ENCODE results near the gene STK4. TPM values are rescaled to one million over a fixed set of nuclear protein-coding genes. Genes with fewer than 3 reads are reported as not detected.

STK4 gene
- total RNA-seq, 5 donors from 2014 or later (not counting 1 experiment from before 2014, with no cell fraction given): 244 to 315 (median 271) TPM

- Histone ChIP-seq H3K36me3 (ENCODE audit: control insufficient read depth in 2 of 2, extremely low read depth in 1 of 2, insufficient read depth in 1 of 2, low read length in 1 of 2) (peaks cover 1 to 15% of the 10 kb centered on the region in 2 donors), H3K9me3 (no peaks in the 10 kb centered on the region), H3K4me1 (ENCODE audit: control insufficient read depth in 1 of 2, extremely low read depth in 1 of 2, insufficient read depth in 2 of 2, low read length in 2 of 2) (no peaks in the 10 kb centered on the region), H3K4me3 (ENCODE audit: control insufficient read depth in 1 of 2, extremely low read depth in 1 of 2, low read length in 1 of 2) (no peak overlapping the region), H3K27ac (ENCODE audit: low read length) (no peak overlapping the region), H3K27me3 (replicated peaks in 1 of 2; ENCODE audit: control insufficient read depth in 2 of 2, extremely low read depth in 1 of 2, insufficient read depth in 2 of 2, low read length in 1 of 2) (no peaks in the 10 kb centered on the region)
- no peak for ATAC-seq (replicated peaks in 1 of 4)
- Mint-ChIP-seq H3K27me3 (no peaks in the 10 kb centered on the region), H3K9me3 (no peaks in the 10 kb centered on the region), H3K36me3 (peaks cover 19% of the 10 kb centered on the region), H3K4me3 (no peak overlapping the region), H3K4me1 (no peaks in the 10 kb centered on the region), H3K27ac (no peak overlapping the region)
- CTCF ChIA-PET: no interaction called here
- no peak for DNase-seq
- POLR2A ChIA-PET: no interaction called here
- WGBS (ENCODE audit: insufficient coverage): 97% methylated on average over 4 of the region's 4 CpGs
Measured at GRCh38 chr20:44924541-44924940, 41.8 kb upstream of the STK4 start.

GRCh38 chr20:44928595-44928994 is 37.7 kb upstream of the STK4 start:
- H3K27ac ChIP-seq (ENCODE audit: low read length): no peak overlapping the region
- Mint-ChIP-seq H3K4me3 (no peak overlapping the region), H3K4me1 (no peaks in the 10 kb centered on the region), H3K9me3 (no peaks in the 10 kb centered on the region), H3K27ac (no peak overlapping the region), H3K27me3 (no peaks in the 10 kb centered on the region), H3K36me3 (peaks cover 29% of the 10 kb centered on the region)
- POLR2A ChIA-PET: no interaction called here
- ATAC-seq (replicated peaks in 1 of 4): no peak
- H3K36me3 ChIP-seq (ENCODE audit: control insufficient read depth in 2 of 2, extremely low read depth in 1 of 2, insufficient read depth in 1 of 2, low read length in 1 of 2): peaks cover 2 to 10% of the 10 kb centered on the region in 2 donors
- no peak overlapping the region for H3K4me3 ChIP-seq (ENCODE audit: control insufficient read depth in 1 of 2, extremely low read depth in 1 of 2, low read length in 1 of 2)
- H3K27me3 ChIP-seq (replicated peaks in 1 of 2; ENCODE audit: control insufficient read depth in 2 of 2, extremely low read depth in 1 of 2, insufficient read depth in 2 of 2, low read length in 1 of 2): no peaks in the 10 kb centered on the region
- WGBS (ENCODE audit: insufficient coverage): no CpG with 5 or more reads among the region's 3 CpGs
- H3K4me1 ChIP-seq (ENCODE audit: control insufficient read depth in 1 of 2, extremely low read depth in 1 of 2, insufficient read depth in 2 of 2, low read length in 2 of 2): no peaks in the 10 kb centered on the region
- no peaks in the 10 kb centered on the region for H3K9me3 ChIP-seq
- DNase-seq: no peak
- CTCF ChIA-PET: interaction anchor here in 1 of 2 donors (0.7 kb wide), 2 partner anchors 13 to 136 kb away, joined by 4 to 6 read pairs; no protein-coding TSS in a partner anchor

DNA sequence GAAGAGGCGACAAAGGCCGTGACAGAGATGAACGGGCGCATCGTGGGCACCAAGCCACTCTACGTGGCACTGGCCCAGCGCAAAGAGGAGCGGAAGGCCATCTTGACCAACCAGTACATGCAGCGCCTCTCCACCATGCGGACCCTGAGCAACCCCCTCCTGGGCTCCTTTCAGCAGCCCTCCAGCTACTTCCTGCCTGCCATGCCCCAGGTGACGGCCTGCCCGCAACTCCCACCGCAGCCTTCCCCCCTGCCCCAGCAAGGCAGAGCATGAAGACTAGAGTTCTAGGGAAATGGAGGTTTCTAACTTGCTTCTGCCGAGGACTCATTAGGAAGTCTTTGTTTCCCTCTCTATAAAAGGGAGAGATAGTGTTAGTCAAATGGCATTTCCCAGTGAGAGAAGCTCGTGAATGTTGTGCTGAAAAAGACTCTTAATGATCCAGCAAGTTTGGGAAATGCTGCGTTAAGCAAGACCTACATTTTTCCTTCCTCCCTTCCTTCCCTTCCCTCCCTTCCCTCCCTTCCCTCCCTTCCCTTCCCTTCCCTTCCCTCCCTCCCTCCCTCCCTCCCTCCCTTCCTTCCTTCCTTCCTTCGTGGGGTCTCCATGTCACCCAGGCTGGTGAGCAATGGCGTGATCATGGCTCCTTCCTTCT is 35.7 kb upstream of the STK4 start:
- H3K4me1 Mint-ChIP-seq: no peaks in the 10 kb centered on the region
- ChIA-PET CTCF (no interaction called here), POLR2A (interaction anchor here in 1 of 2 donors (0.6 kb wide), 1 partner anchor 911 kb away, joined by 4 read pairs; no protein-coding TSS in a partner anchor)
- no peak for ATAC-seq (replicated peaks in 1 of 4)
- H3K27me3 Mint-ChIP-seq: no peaks in the 10 kb centered on the region
- H3K4me3 Mint-ChIP-seq: no peak overlapping the region
- Histone ChIP-seq H3K36me3 (ENCODE audit: control insufficient read depth in 2 of 2, extremely low read depth in 1 of 2, insufficient read depth in 1 of 2, low read length in 1 of 2) (peaks cover 7 to 12% of the 10 kb centered on the region in 2 donors), H3K4me3 (ENCODE audit: control insufficient read depth in 1 of 2, extremely low read depth in 1 of 2, low read length in 1 of 2) (no peak overlapping the region), H3K27me3 (replicated peaks in 1 of 2; ENCODE audit: control insufficient read depth in 2 of 2, extremely low read depth in 1 of 2, insufficient read depth in 2 of 2, low read length in 1 of 2) (no peaks in the 10 kb centered on the region), H3K4me1 (ENCODE audit: control insufficient read depth in 1 of 2, extremely low read depth in 1 of 2, insufficient read depth in 2 of 2, low read length in 2 of 2) (no peaks in the 10 kb centered on the region), H3K27ac (ENCODE audit: low read length) (no peak overlapping the region), H3K9me3 (no peaks in the 10 kb centered on the region)
- H3K9me3 Mint-ChIP-seq: no peaks in the 10 kb centered on the region
- no peak overlapping the region for H3K27ac Mint-ChIP-seq
- over 99% methylated on average over 11 of the region's 18 CpGs for WGBS (ENCODE audit: insufficient coverage)
- DNase-seq: no peak
- peaks cover 23% of the 10 kb centered on the region for H3K36me3 Mint-ChIP-seq

GRCh38 chr20:44931911-44932310 is 34.4 kb upstream of the STK4 start:
- 100% methylated on average over 1 of the region's 3 CpGs for WGBS (ENCODE audit: insufficient coverage)
- H3K27ac ChIP-seq (ENCODE audit: low read length): no peak overlapping the region

DNA sequence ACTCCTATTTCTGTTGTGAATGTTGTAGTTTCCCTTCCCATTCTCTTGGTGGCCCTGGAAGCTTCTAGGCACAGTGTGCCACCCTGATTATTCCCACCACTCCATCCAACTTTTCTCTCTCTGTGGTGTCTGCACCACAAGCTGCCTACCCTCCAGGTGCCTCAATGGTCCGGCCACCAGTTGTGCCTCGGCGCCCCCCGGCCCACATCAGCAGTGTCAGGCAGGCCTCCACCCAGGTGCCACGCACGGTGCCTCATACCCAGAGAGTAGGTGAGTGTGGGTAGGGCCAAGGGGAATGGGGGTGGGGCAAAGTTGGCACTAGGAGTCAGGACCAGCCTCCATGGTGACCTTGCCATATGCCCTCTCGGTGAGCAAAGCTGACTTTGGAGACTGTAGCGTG is 33.4 kb upstream of the STK4 start:
- Histone ChIP-seq H3K9me3 (no peaks in the 10 kb centered on the region), H3K4me3 (ENCODE audit: control insufficient read depth in 1 of 2, extremely low read depth in 1 of 2, low read length in 1 of 2) (no peak overlapping the region), H3K4me1 (ENCODE audit: control insufficient read depth in 1 of 2, extremely low read depth in 1 of 2, insufficient read depth in 2 of 2, low read length in 2 of 2) (no peaks in the 10 kb centered on the region), H3K27ac (ENCODE audit: low read length) (no peak overlapping the region), H3K36me3 (ENCODE audit: control insufficient read depth in 2 of 2, extremely low read depth in 1 of 2, insufficient read depth in 1 of 2, low read length in 1 of 2) (peaks cover 16 to 25% of the 10 kb centered on the region in 2 donors), H3K27me3 (replicated peaks in 1 of 2; ENCODE audit: control insufficient read depth in 2 of 2, extremely low read depth in 1 of 2, insufficient read depth in 2 of 2, low read length in 1 of 2) (no peaks in the 10 kb centered on the region)
- DNase-seq: no peak
- peaks cover 38% of the 10 kb centered on the region for H3K36me3 Mint-ChIP-seq
- ATAC-seq (replicated peaks in 1 of 4): no peak
- no peaks in the 10 kb centered on the region for H3K4me1 Mint-ChIP-seq
- H3K27me3 Mint-ChIP-seq: no peaks in the 10 kb centered on the region
- ChIA-PET CTCF (interaction anchor here in 1 of 2 donors (0.6 kb wide), 1 partner anchor 26 kb away, joined by 4 read pairs; no protein-coding TSS in a partner anchor), POLR2A (no interaction called here)
- H3K4me3 Mint-ChIP-seq: no peak overlapping the region
- 98% methylated on average over 7 of the region's 8 CpGs for WGBS (ENCODE audit: insufficient coverage)
- H3K9me3 Mint-ChIP-seq: no peaks in the 10 kb centered on the region
- H3K27ac Mint-ChIP-seq: no peak overlapping the region

More at GRCh38 chr20:44931911-44932310, 34.4 kb upstream of the STK4 start:
- ChIA-PET CTCF (interaction anchor here in 1 of 2 donors (0.6 kb wide), 1 partner anchor 53 kb away, joined by 4 read pairs; no protein-coding TSS in a partner anchor), POLR2A (no interaction called here)
- Histone ChIP-seq H3K36me3 (ENCODE audit: control insufficient read depth in 2 of 2, extremely low read depth in 1 of 2, insufficient read depth in 1 of 2, low read length in 1 of 2) (peaks cover 13 to 20% of the 10 kb centered on the region in 2 donors), H3K4me1 (ENCODE audit: control insufficient read depth in 1 of 2, extremely low read depth in 1 of 2, insufficient read depth in 2 of 2, low read length in 2 of 2) (no peaks in the 10 kb centered on the region), H3K4me3 (ENCODE audit: control insufficient read depth in 1 of 2, extremely low read depth in 1 of 2, low read length in 1 of 2) (no peak overlapping the region), H3K27me3 (replicated peaks in 1 of 2; ENCODE audit: control insufficient read depth in 2 of 2, extremely low read depth in 1 of 2, insufficient read depth in 2 of 2, low read length in 1 of 2) (no peaks in the 10 kb centered on the region), H3K9me3 (no peaks in the 10 kb centered on the region)
- Mint-ChIP-seq H3K27ac (no peak overlapping the region), H3K4me1 (no peaks in the 10 kb centered on the region), H3K27me3 (no peaks in the 10 kb centered on the region), H3K9me3 (no peaks in the 10 kb centered on the region), H3K36me3 (peaks cover 35% of the 10 kb centered on the region), H3K4me3 (no peak overlapping the region)
- ATAC-seq (replicated peaks in 1 of 4): no peak
- no peak for DNase-seq

GRCh38 chr20:44936510-44936909 is 29.8 kb upstream of the STK4 start:
- DNase-seq: no peak
- H3K27ac Mint-ChIP-seq: no peak overlapping the region

More at GRCh38 chr20:44936510-44936909, 29.8 kb upstream of the STK4 start:
- no peaks in the 10 kb centered on the region for H3K27me3 Mint-ChIP-seq
- no peak overlapping the region for H3K4me3 Mint-ChIP-seq
- ChIA-PET CTCF (interaction anchor here in 1 of 2 donors (1.5 kb wide), 1 partner anchor 16 kb away, joined by 6 read pairs; no protein-coding TSS in a partner anchor), POLR2A (interaction anchor here in 1 of 2 donors (0.6 kb wide), 1 partner anchor 22 kb away, joined by 3 read pairs; no protein-coding TSS in a partner anchor)
- H3K9me3 Mint-ChIP-seq: no peaks in the 10 kb centered on the region
- WGBS (ENCODE audit: insufficient coverage): 98% methylated on average over 10 of the region's 10 CpGs
- H3K27me3 ChIP-seq (replicated peaks in 1 of 2; ENCODE audit: control insufficient read depth in 2 of 2, extremely low read depth in 1 of 2, insufficient read depth in 2 of 2, low read length in 1 of 2): no peaks in the 10 kb centered on the region
- H3K27ac ChIP-seq (ENCODE audit: low read length): no peak overlapping the region
- no peak overlapping the region for H3K4me3 ChIP-seq (ENCODE audit: control insufficient read depth in 1 of 2, extremely low read depth in 1 of 2, low read length in 1 of 2)
- peaks cover 16 to 41% of the 10 kb centered on the region in 2 donors for H3K36me3 ChIP-seq (ENCODE audit: control insufficient read depth in 2 of 2, extremely low read depth in 1 of 2, insufficient read depth in 1 of 2, low read length in 1 of 2)
- H3K4me1 Mint-ChIP-seq: no peaks in the 10 kb centered on the region
- H3K36me3 Mint-ChIP-seq: peaks cover 50% of the 10 kb centered on the region
- no peaks in the 10 kb centered on the region for H3K4me1 ChIP-seq (ENCODE audit: control insufficient read depth in 1 of 2, extremely low read depth in 1 of 2, insufficient read depth in 2 of 2, low read length in 2 of 2)
- H3K9me3 ChIP-seq: no peaks in the 10 kb centered on the region
- ATAC-seq (replicated peaks in 1 of 4): no peak
